PC-9 (cell line): Measurements from ENCODE around the gene RIPPLY2. TPM values are rescaled to one million over a fixed set of nuclear protein-coding genes. Genes with fewer than 3 reads are reported as not detected.

Source experiments
- BruUV-seq: library from RNA; stranded (reverse); fragments of 400-500 nt; replicated peaks from 2 replicates; lab custom pipeline; 2021; lab: Mats Ljungman, UMichigan
- CTCF ChIA-PET: fragments of 300-600 bp; sonication (Branson Sonifier 250); formaldehyde crosslinking; loops from one replicate; lab custom pipeline; 2022; ENCODE audit warnings: antibody characterized with exemption; lab: Charles Lee
- POLR2A ChIA-PET: fragments of 300-600 bp; sonication (Branson Sonifier 250); formaldehyde crosslinking; loops from one replicate; lab custom pipeline; 2022; ENCODE audit warnings: antibody characterized with exemption; ENCODE audit not compliant: unreplicated experiment; lab: Charles Lee
- DNase-seq, 2 experiments: peaks; one replicate each; pipeline versions ENCODE4 v3.0.0 to v3.0.0-alpha.2; 2015 to 2022; ENCODE audit warnings: mixed read lengths in 1 of 2
- H2AFZ ChIP-seq: fragments of 200-600 bp; sonication (generic); 2 replicates; pipeline ENCODE4 v1.8.1; 2017; ENCODE audit warnings: antibody characterized with exemption
- H3F3A ChIP-seq: fragments of 200-600 bp; sonication (generic); 2 replicates; pipeline ENCODE4 v1.8.1; 2017; ENCODE audit warnings: antibody characterized with exemption, mild to moderate bottlenecking, low read depth; ENCODE audit not compliant: insufficient read depth
- H3K27ac ChIP-seq: fragments of 200-600 bp; sonication (generic); 2 replicates; pipeline ENCODE4 v1.6.1; 2016; ENCODE audit warnings: mixed run types
- H3K27me3 ChIP-seq: fragments of 200-600 bp; sonication (generic); 2 replicates; pipeline ENCODE4 v1.6.1; 2016; ENCODE audit warnings: low read depth, mixed run types; ENCODE audit not compliant: insufficient read depth
- H3K36me3 ChIP-seq: fragments of 200-600 bp; sonication (generic); 2 replicates; pipeline ENCODE4 v1.6.1; 2016; ENCODE audit warnings: low read depth, mixed run types
- H3K4me1 ChIP-seq: fragments of 200-600 bp; sonication (generic); replicated peaks from 2 replicates; pipeline ENCODE4 v1.6.1; 2016; ENCODE audit warnings: mixed run types; ENCODE audit not compliant: insufficient read depth
- H3K4me2 ChIP-seq: fragments of 200-600 bp; sonication (generic); 2 replicates; pipeline ENCODE4 v1.6.1; 2017; ENCODE audit warnings: mixed run types
- H3K4me3 ChIP-seq: fragments of 200-600 bp; sonication (generic); 2 replicates; pipeline ENCODE4 v1.6.1; 2016; ENCODE audit warnings: mixed run types
- H3K79me2 ChIP-seq: fragments of 200-600 bp; sonication (generic); 2 replicates; pipeline ENCODE4 v1.6.1; 2017; ENCODE audit warnings: low read depth, mixed run types
- H3K9me2 ChIP-seq: fragments of 200-600 bp; sonication (generic); 2 replicates; pipeline ENCODE4 v1.8.1; 2017; ENCODE audit warnings: mild to moderate bottlenecking; ENCODE audit not compliant: insufficient read depth
- H3K9me3 ChIP-seq: fragments of 200-600 bp; sonication (generic); 2 replicates; pipeline ENCODE4 v1.8.1; 2016; ENCODE audit warnings: low read depth; ENCODE audit not compliant: insufficient read depth
- H4K20me1 ChIP-seq: fragments of 200-600 bp; sonication (generic); 2 replicates; pipeline ENCODE4 v1.8.1; 2017; ENCODE audit not compliant: insufficient read depth
- EZH2 ChIP-seq: fragments of 200-600 bp; sonication (generic); IDR thresholded peaks from 2 replicates; pipeline ENCODE4 v1.8.0; 2017; ENCODE audit warnings: antibody characterized with exemption, low read depth
- intact Hi-C: fragments of 100-400 bp; cut with micrococcal nuclease; formaldehyde crosslinking; loops from one replicate; pipeline ENCODE4 v1.10.0; 2022; ENCODE audit not compliant: unreplicated experiment
- total RNA-seq: library from RNA; stranded (reverse); gene quantifications from 2 replicates; pipeline ENCODE4 v1.2.3, GENCODE V29; 2021
- TF ChIP-seq, protein P1 (sequence below): fragments of 200-600 bp; sonication (generic); conservative IDR thresholded peaks from 2 replicates; pipeline ENCODE4 v1.6.1; 2017; ENCODE audit warnings: mixed run types, antibody characterized with exemption, mild to moderate bottlenecking, moderate library complexity

The RIPPLY2 gene
- total RNA-seq, 1 experiment from 2014 or later = not detected

DNA sequence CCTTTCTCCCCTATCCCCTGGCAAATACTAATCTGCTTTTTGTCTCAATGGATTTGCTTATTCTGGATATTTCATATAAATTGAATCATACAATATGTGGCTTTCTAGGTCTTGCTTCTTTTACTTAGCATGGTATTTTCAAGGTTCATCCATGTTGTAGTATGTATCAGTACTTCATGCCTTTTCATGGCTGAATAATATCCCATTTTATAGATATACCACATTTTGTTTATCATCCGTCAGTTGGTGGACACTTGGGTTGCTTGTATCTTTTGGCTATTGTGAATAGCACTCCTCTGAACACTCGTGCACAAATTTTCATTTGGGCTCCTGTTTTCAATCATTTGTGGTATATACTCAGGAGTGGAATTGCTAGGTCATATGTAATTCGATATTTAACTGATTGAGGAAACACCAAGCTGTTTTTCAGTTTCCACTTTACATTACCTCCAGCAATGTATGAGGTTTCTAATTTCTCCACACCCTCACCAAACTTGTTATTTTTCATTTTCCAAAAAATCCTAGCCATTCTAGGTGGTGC, 30.5 kb upstream of the RIPPLY2 start:
- peaks cover 14% of the 10 kb centered on the region for H3K4me1 ChIP-seq
- no peak overlapping the region for H3K4me3 ChIP-seq
- ChIA-PET CTCF (no interaction called here), POLR2A (no interaction called here)
- H3K27ac ChIP-seq = no peak overlapping the region
- H3K79me2 ChIP-seq = no peaks in the 10 kb centered on the region
- no peak overlapping the region for H3K4me2 ChIP-seq
- H4K20me1 ChIP-seq = no peaks in the 10 kb centered on the region
- H3K9me2 ChIP-seq = no peaks in the 10 kb centered on the region
- no peak overlapping the region for H2AFZ ChIP-seq
- intact Hi-C loops = no loop called here
- no peaks in the 10 kb centered on the region for H3K9me3 ChIP-seq
- H3F3A ChIP-seq = no peaks in the 10 kb centered on the region
- TF ChIP-seq EZH2 = no peak
- TF ChIP-seq, protein P1, sequence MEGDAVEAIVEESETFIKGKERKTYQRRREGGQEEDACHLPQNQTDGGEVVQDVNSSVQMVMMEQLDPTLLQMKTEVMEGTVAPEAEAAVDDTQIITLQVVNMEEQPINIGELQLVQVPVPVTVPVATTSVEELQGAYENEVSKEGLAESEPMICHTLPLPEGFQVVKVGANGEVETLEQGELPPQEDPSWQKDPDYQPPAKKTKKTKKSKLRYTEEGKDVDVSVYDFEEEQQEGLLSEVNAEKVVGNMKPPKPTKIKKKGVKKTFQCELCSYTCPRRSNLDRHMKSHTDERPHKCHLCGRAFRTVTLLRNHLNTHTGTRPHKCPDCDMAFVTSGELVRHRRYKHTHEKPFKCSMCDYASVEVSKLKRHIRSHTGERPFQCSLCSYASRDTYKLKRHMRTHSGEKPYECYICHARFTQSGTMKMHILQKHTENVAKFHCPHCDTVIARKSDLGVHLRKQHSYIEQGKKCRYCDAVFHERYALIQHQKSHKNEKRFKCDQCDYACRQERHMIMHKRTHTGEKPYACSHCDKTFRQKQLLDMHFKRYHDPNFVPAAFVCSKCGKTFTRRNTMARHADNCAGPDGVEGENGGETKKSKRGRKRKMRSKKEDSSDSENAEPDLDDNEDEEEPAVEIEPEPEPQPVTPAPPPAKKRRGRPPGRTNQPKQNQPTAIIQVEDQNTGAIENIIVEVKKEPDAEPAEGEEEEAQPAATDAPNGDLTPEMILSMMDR = no peak
- BruUV-seq = no TSS peak
- no peak for DNase-seq
- H3K27me3 ChIP-seq = no peaks in the 10 kb centered on the region
- no peaks in the 10 kb centered on the region for H3K36me3 ChIP-seq

DNA sequence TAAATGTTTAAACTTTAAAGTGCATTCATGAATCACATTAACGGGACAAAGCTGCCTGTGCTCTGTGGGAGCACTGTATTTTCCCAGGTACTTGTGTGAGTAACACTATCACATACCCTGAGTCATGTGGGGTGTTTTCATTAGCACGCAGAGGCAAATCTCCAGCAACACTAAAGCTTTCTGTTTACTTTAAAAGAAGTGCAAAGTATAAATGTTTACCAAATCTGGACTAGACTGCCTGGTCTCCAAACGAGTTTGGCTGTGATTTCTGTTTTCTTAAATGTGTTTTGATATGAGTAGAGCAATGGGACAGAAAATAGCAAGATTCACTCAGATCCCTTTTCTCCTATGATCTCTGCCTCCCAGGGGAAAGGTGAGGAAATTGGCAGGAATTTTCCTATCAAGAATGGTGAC, 28.8 kb upstream of the RIPPLY2 start:
- Histone ChIP-seq H3K27me3 (no peaks in the 10 kb centered on the region), H3K4me1 (peaks cover 14% of the 10 kb centered on the region), H3K9me3 (no peaks in the 10 kb centered on the region), H3K4me3 (no peak overlapping the region), H2AFZ (0 out of 2 replicates have a peak overlapping the region, but pooled peaks have one; percentile 28), H3K4me2 (peak overlapping the region; percentile 51), H3K36me3 (no peaks in the 10 kb centered on the region), H3K27ac (peak overlapping the region; percentile 50; the same call in 1 of the 2 replicates), H3K79me2 (no peaks in the 10 kb centered on the region), H4K20me1 (no peaks in the 10 kb centered on the region), H3K9me2 (no peaks in the 10 kb centered on the region), H3F3A (no peaks in the 10 kb centered on the region)
- TF ChIP-seq, protein P1 = no peak
- intact Hi-C loops = no loop called here
- no peak for DNase-seq
- ChIA-PET POLR2A (no interaction called here), CTCF (no interaction called here)
- no TSS peak for BruUV-seq

DNA sequence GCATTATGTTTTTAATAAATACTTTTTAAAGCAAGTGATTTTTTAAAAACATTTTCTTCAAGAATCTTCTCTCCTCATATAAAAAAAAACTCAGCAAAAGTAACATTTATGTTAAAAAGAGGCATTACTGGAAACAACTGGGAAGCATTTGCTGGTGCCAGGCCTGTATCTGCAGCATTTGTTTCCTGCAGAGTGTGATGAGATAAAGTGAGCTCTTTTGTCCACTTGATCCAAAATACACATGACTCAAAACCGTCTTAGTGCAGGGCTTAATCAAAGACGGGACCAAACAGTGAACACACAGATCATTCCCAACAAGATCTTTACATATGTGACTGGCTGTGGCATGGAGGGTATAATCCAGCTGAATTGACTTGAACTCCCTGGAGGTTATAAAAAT, 28.3 kb upstream of the RIPPLY2 start:
- no TSS peak for BruUV-seq
- Histone ChIP-seq H3F3A (no peaks in the 10 kb centered on the region), H2AFZ (no peak overlapping the region), H3K4me2 (peak overlapping the region; percentile 51; the same call in 1 of the 2 replicates), H3K79me2 (no peaks in the 10 kb centered on the region), H3K27ac (peak overlapping the region; percentile 50; the same call in 1 of the 2 replicates), H3K36me3 (no peaks in the 10 kb centered on the region), H3K4me1 (peaks cover 14% of the 10 kb centered on the region), H3K9me3 (no peaks in the 10 kb centered on the region), H3K27me3 (no peaks in the 10 kb centered on the region), H4K20me1 (no peaks in the 10 kb centered on the region), H3K4me3 (no peak overlapping the region), H3K9me2 (no peaks in the 10 kb centered on the region)
- intact Hi-C loops = no loop called here
- DNase-seq = no peak
- no peak for TF ChIP-seq EZH2
- TF ChIP-seq, protein P1 = no peak
- POLR2A ChIA-PET = no interaction called here
- CTCF ChIA-PET = no interaction called here
